H1 (cell line): ENCODE measurements around the gene NXPE1. TPM values are rescaled to one million over a fixed set of nuclear protein-coding genes. Genes with fewer than 3 reads are reported as not detected.

ENCODE experiments used
- CTCF ChIA-PET: fragments of 300-600 bp; sonication (Branson Sonifier 250); formaldehyde crosslinking; loops from one replicate; lab custom pipeline; 2021; ENCODE audit not compliant: partially characterized antibody; lab: Charles Lee
- POLR2A ChIA-PET: fragments of 300-600 bp; sonication (Branson Sonifier 250); formaldehyde crosslinking; loops from one replicate; lab custom pipeline; 2021; ENCODE audit warnings: inconsistent platforms; ENCODE audit not compliant: partially characterized antibody; lab: Charles Lee
- DNase-seq, 2 experiments: peaks; one replicate each; pipeline versions ENCODE4 v3.0.0 to v3.0.0-alpha.2; 2010 to 2022; ENCODE audit warnings: low spot score in 2 of 2, low read depth in 1 of 2, mixed read lengths in 1 of 2
- FAIRE-seq: peaks from 2 replicates; lab custom pipeline; 2011; peaks lifted over from hg19 to GRCh38; lab: Jason Lieb, UNC
- H2AFZ ChIP-seq: 2 replicates; pipeline ENCODE4 v1.8.1; 2012; ENCODE audit warnings: low read length, inconsistent platforms
- H2AK5ac ChIP-seq: 2 replicates; pipeline ENCODE4 v1.6.1; 2013; ENCODE audit warnings: low read depth, low read length
- H2BK120ac ChIP-seq: replicated peaks from 2 replicates; pipeline ENCODE3; 2013; ENCODE audit warnings: low read depth, low read length, inconsistent platforms
- H2BK12ac ChIP-seq: 2 replicates; pipeline ENCODE4 v1.6.1; 2013; ENCODE audit warnings: low read depth, low read length
- H2BK15ac ChIP-seq: 2 replicates; pipeline ENCODE4 v1.6.1; 2013; ENCODE audit warnings: low read length
- H2BK20ac ChIP-seq: 2 replicates; pipeline ENCODE4 v1.6.1; 2013; ENCODE audit warnings: low read length
- H2BK5ac ChIP-seq: 2 replicates; pipeline ENCODE4 v1.6.1; 2013; ENCODE audit warnings: low read depth, low read length
- H3K14ac ChIP-seq: 2 replicates; pipeline ENCODE4 v1.6.1; 2013; ENCODE audit warnings: inconsistent platforms; ENCODE audit not compliant: insufficient read length
- H3K18ac ChIP-seq: 2 replicates; pipeline ENCODE4 v1.6.1; 2013; ENCODE audit warnings: low read length; ENCODE audit errors: extremely low read depth
- H3K23ac ChIP-seq: 2 replicates; pipeline ENCODE4 v1.6.1; 2013; ENCODE audit warnings: inconsistent platforms; ENCODE audit not compliant: insufficient read length
- H3K23me2 ChIP-seq: 2 replicates; pipeline ENCODE4 v1.6.1; 2013; ENCODE audit warnings: low read depth, low read length
- H3K27ac ChIP-seq: 2 replicates; pipeline ENCODE4 v1.6.1; 2011; ENCODE audit warnings: low read depth, low read length, inconsistent platforms
- H3K27me3 ChIP-seq, 4 experiments: replicated peaks in 1 of 4; 1 replicate in 1 of 4; 2 replicates in 3 of 4; pipeline versions ENCODE4 v1.6.1 to v1.8.1; 2011 to 2013; ENCODE audit warnings: low read length in 3 of 4, mild to moderate bottlenecking in 3 of 4, inconsistent platforms in 2 of 4, mixed read lengths in 2 of 4, moderate library complexity in 1 of 4; ENCODE audit not compliant: control insufficient read depth in 3 of 4, insufficient read depth in 3 of 4; ENCODE audit errors: extremely low read depth in 1 of 4
- H3K36me3 ChIP-seq, 4 experiments: 2 replicates each; pipeline versions ENCODE4 v1.6.1 to v1.8.1; 2011 to 2013; ENCODE audit warnings: mild to moderate bottlenecking in 4 of 4, low read length in 3 of 4, moderate library complexity in 2 of 4, control low read depth in 1 of 4, inconsistent platforms in 1 of 4; ENCODE audit not compliant: insufficient read depth in 4 of 4, control insufficient read depth in 2 of 4
- H3K4ac ChIP-seq: replicated peaks from 2 replicates; pipeline ENCODE3; 2013; ENCODE audit warnings: low read length, low read depth, mixed read lengths, inconsistent platforms; ENCODE audit not compliant: insufficient read length
- H3K4me1 ChIP-seq, 4 experiments: replicated peaks in 1 of 4; 1 replicate in 1 of 4; 2 replicates in 3 of 4; pipeline versions ENCODE4 v1.6.1 to v1.8.1; 2011 to 2013; ENCODE audit warnings: low read length in 3 of 4, inconsistent platforms in 2 of 4, mixed read lengths in 1 of 4; ENCODE audit not compliant: insufficient read depth in 4 of 4, control insufficient read depth in 3 of 4
- H3K4me2 ChIP-seq, 2 experiments: 2 replicates each; pipeline versions ENCODE4 v1.6.1 to v1.8.1; 2011 to 2013; ENCODE audit warnings: low read depth in 2 of 2, low read length in 2 of 2, control low read depth in 1 of 2, inconsistent platforms in 1 of 2, mild to moderate bottlenecking in 1 of 2; ENCODE audit not compliant: insufficient read depth in 1 of 2
- H3K4me3 ChIP-seq, 4 experiments: fragments of 200-600, 300-600 bp in 1 of 4; sonication (generic), shearing (Covaris generic), sonication (Bioruptor Twin) in 1 of 4; 2 replicates each; pipeline versions ENCODE4 v1.5.1 to v1.8.1; 2011 to 2016; ENCODE audit warnings: low read length in 4 of 4, low read depth in 3 of 4, control low read depth in 2 of 4, inconsistent platforms in 2 of 4, mild to moderate bottlenecking in 2 of 4, mixed read lengths in 1 of 4, moderate library complexity in 1 of 4; ENCODE audit not compliant: insufficient read depth in 2 of 4; ENCODE audit errors: extremely low read depth in 1 of 4
- H3K56ac ChIP-seq: replicated peaks from 2 replicates; pipeline ENCODE3; 2013; ENCODE audit warnings: low read depth, mild to moderate bottlenecking, mixed read lengths, low read length, inconsistent platforms; ENCODE audit not compliant: insufficient read length
- H3K79me1 ChIP-seq: 2 replicates; pipeline ENCODE4 v1.6.1; 2013; ENCODE audit warnings: low read depth, low read length, control low read depth
- H3K79me2 ChIP-seq, 2 experiments: 2 replicates each; pipeline versions ENCODE4 v1.6.1 to v1.8.1; 2012 to 2013; ENCODE audit warnings: low read length in 2 of 2, mild to moderate bottlenecking in 2 of 2, inconsistent platforms in 1 of 2; ENCODE audit not compliant: insufficient read depth in 2 of 2, control insufficient read depth in 1 of 2
- H3K9ac ChIP-seq, 4 experiments: replicated peaks in 1 of 4; 1 replicate in 1 of 4; 2 replicates in 3 of 4; pipeline versions ENCODE4 v1.6.1 to v1.8.1; 2011 to 2013; ENCODE audit warnings: low read depth in 3 of 4, low read length in 3 of 4, control low read depth in 2 of 4, mild to moderate bottlenecking in 2 of 4, moderate library complexity in 2 of 4, inconsistent platforms in 1 of 4; ENCODE audit errors: extremely low read depth in 1 of 4
- H3K9me3 ChIP-seq, 2 experiments: 2 replicates each; pipeline versions ENCODE4 v1.6.1 to v1.8.1; 2012 to 2013; ENCODE audit warnings: mild to moderate bottlenecking in 2 of 2, moderate library complexity in 2 of 2, control low read depth in 1 of 2, inconsistent platforms in 1 of 2, low read depth in 1 of 2, low read length in 1 of 2, mixed read lengths in 1 of 2; ENCODE audit not compliant: insufficient read depth in 2 of 2
- H4K20me1 ChIP-seq, 2 experiments: replicated peaks in 1 of 2; 2 replicates each; pipeline versions ENCODE3 to v1.8.1; 2011 to 2013; ENCODE audit warnings: inconsistent platforms in 2 of 2, low read length in 2 of 2, mild to moderate bottlenecking in 1 of 2; ENCODE audit not compliant: insufficient read depth in 2 of 2, control insufficient read depth in 1 of 2
- H4K5ac ChIP-seq: 2 replicates; pipeline ENCODE4 v1.6.1; 2013; ENCODE audit warnings: low read length, low read depth, mixed read lengths, inconsistent platforms; ENCODE audit not compliant: insufficient read length
- H4K8ac ChIP-seq: 2 replicates; pipeline ENCODE4 v1.8.0; 2013; ENCODE audit warnings: mild to moderate bottlenecking, moderate library complexity, low read length, inconsistent platforms; ENCODE audit not compliant: insufficient read depth; ENCODE audit errors: extremely low read depth
- H4K91ac ChIP-seq: replicated peaks from 2 replicates; pipeline ENCODE3; 2013; ENCODE audit warnings: low read length, mixed read lengths, inconsistent platforms; ENCODE audit not compliant: insufficient read length
- FOSL1 ChIP-seq: IDR thresholded peaks from 2 replicates; pipeline ENCODE4 v1.6.1; 2011; ENCODE audit warnings: mild to moderate bottlenecking, low read depth, low read length, moderate library complexity; ENCODE audit not compliant: insufficient read depth
- HDAC6 ChIP-seq: IDR thresholded peaks from one replicate; pipeline ENCODE4 v1.7.1; 2012; ENCODE audit warnings: low read depth, mild to moderate bottlenecking, inconsistent platforms, low read length, moderate library complexity
- JUND ChIP-seq: IDR thresholded peaks from 2 replicates; pipeline ENCODE4 v1.6.1; 2011; ENCODE audit warnings: mild to moderate bottlenecking, improper control_type of control experiment, low read length
- POU5F1 ChIP-seq: IDR thresholded peaks from 2 replicates; pipeline ENCODE4 v1.6.1; 2011; ENCODE audit warnings: low read depth, mild to moderate bottlenecking, low read length, moderate library complexity
- SIX5 ChIP-seq: IDR thresholded peaks from 2 replicates; pipeline ENCODE4 v1.6.1; 2011; ENCODE audit warnings: mild to moderate bottlenecking, low read depth, low read length
- SUZ12 ChIP-seq: fragments of 200-600 bp; sonication (generic); IDR thresholded peaks from 2 replicates; pipeline ENCODE4 v1.6.1; 2012; ENCODE audit warnings: mild to moderate bottlenecking, inconsistent platforms, low read length, moderate library complexity, mixed read lengths
- ZNF274 ChIP-seq: IDR thresholded peaks from 2 replicates; pipeline ENCODE4 v1.7.0; 2012; ENCODE audit warnings: low read length, borderline replicate concordance; ENCODE audit errors: extremely low read depth
- WGBS, 2 experiments: shearing (Covaris generic) in 1 of 2; methylation state at CpG; one replicate each; pipeline versions ENCODE4 v1.1.6 to v1.1.7; 2013 to 2015; ENCODE audit warnings: low lambda C conversion rate in 2 of 2, mixed read lengths in 2 of 2, inconsistent platforms in 1 of 2, low coverage in 1 of 2, missing lambda C conversion rate in 1 of 2; ENCODE audit not compliant: insufficient replicate concordance in 2 of 2, insufficient coverage in 1 of 2, insufficient read length in 1 of 2; ENCODE audit errors: extremely low coverage in 1 of 2, missing lambda C conversion rate in 1 of 2; 5-methylcytosine and 5-hydroxymethylcytosine counted together
- polyA plus RNA-seq, 7 experiments: library from polyadenylated mRNA; depleted of rRNA in 3 of 7; stranded (reverse) in 5 of 7; unstranded in 2 of 7; fragments of >200 nt in 5 of 7; fragments of 200-250 nt in 2 of 7; gene quantifications; 1 replicate in 5 of 7; 2 replicates in 1 of 7; 4 replicates in 1 of 7; pipeline versions ENCODE4 v1.2.1 to v1.2.3, GENCODE V29; 2011 to 2013; ENCODE audit warnings: missing spikeins in 2 of 7, mixed read lengths in 2 of 7
- total RNA-seq: library from RNA; stranded (reverse); fragmentation: NEBNext Ultra II Directional; extraction: Animal tissue kit (Norgen Biotek cat#: 25700); gene quantifications from 2 replicates; pipeline ENCODE4 v1.2.1, GENCODE V29; 2021

The NXPE1 gene
- total and polyA plus RNA-seq, 2 of the 8 experiments (the other 6 are each of a cell fraction or from before 2014, with no cell fraction given), result not detected

DNA sequence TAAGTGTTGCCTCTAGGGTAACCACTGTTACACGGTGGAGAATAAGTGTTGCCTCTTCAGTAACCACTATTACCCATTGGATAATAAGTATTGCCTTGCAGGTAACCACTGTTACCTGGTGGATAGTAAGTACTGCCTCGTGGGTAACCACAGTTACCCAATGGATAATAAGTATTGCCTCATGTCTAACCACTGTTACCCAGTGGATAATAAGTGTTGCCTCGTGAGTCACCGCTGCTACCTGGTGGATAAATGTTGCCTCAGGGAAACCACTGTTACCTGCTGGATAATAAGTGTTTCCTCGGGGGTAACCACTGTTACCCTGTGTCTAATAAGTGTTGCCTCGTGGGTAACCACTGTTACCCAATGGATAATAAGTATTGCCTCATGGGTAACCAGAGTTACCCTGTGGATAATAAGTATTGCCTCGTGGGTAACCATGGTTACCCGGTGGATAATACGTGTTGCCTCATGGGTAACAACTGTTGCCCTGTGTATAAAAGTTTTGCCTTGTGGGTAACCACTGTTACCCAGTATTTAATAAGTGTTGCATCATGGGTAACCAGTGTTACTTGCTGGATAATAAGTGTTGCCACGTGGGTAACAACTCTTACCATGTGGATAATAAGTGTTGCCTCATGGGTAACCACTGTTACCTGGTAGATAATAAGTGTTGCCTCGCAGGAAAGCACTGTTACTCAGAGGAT lies 48.2 kb upstream of the NXPE1 start:
- Histone ChIP-seq H2BK5ac (no peak overlapping the region), H4K5ac (no peak overlapping the region), H3K9ac (no peak overlapping the region), H4K20me1 (no peaks in the 10 kb centered on the region), H3K4ac (no peak overlapping the region), H3K79me2 (no peaks in the 10 kb centered on the region), H3K4me3 (no peak overlapping the region), H4K8ac (no peak overlapping the region), H3K56ac (no peak overlapping the region), H3K9me3 (peaks cover 15 to 43% of the 10 kb centered on the region in 2 experiments; a peak in 3 of 4 replicates), H3K23ac (no peak overlapping the region), H3K14ac (no peak overlapping the region), H3K18ac (no peak overlapping the region), H3K36me3 (no peaks in the 10 kb centered on the region), H4K91ac (no peak overlapping the region), H3K23me2 (no peaks in the 10 kb centered on the region), H3K27me3 (no peaks in the 10 kb centered on the region), H3K4me1 (no peaks in the 10 kb centered on the region), H2BK120ac (no peak overlapping the region), H2BK12ac (no peak overlapping the region), H3K27ac (no peak overlapping the region), H2AK5ac (no peak overlapping the region), H2AFZ (no peak overlapping the region), H2BK20ac (no peak overlapping the region), H3K79me1 (no peaks in the 10 kb centered on the region), H2BK15ac (no peak overlapping the region), H3K4me2 (no peak overlapping the region)
- FAIRE-seq (no peak), DNase-seq (no peak)
- WGBS, 2 experiments, result 93% methylated on average over 11 of the region's 11 CpGs; no CpG with 5 or more reads in 1 of the 2 experiments
- TF ChIP-seq FOSL1, result no peak
- no peak for TF ChIP-seq SUZ12
- TF ChIP-seq ZNF274, result no peak
- TF ChIP-seq SIX5, result no peak
- TF ChIP-seq JUND, result no peak
- no peak for TF ChIP-seq POU5F1
- no peak for TF ChIP-seq HDAC6
- CTCF ChIA-PET, result no interaction called here
- POLR2A ChIA-PET, result no interaction called here
